Activated CD8-positive, alpha-beta memory T cell treated with anti-CD3 and anti-CD28 coated beads, Interleukin-2, amount 10 ng/mL, durations not matched to agents 7 days and 5 days (primary cell): ENCODE measurements around the gene HLA-G. TPM values are rescaled to one million over a fixed set of nuclear protein-coding genes. Genes with fewer than 3 reads are reported as not detected.
"Not testable (repeated sequence)": the region's sequence is repeated elsewhere in the genome, so short reads cannot be mapped to it uniquely, and the experiment has no call there.

Experiments
- ATAC-seq: fragments of 150-1000 bp; cut with Tn5 transposase; one replicate; pipeline ENCODE4 v1.10.0; 2021; ENCODE audit warnings: moderate library complexity
- CTCF ChIA-PET: fragments of 350-600 bp; sonication (Branson Sonifier 250); formaldehyde crosslinking; loops from one replicate; lab custom pipeline; 2021; ENCODE audit warnings: antibody characterized with exemption; lab: Charles Lee
- DNase-seq: peaks from one replicate; pipeline ENCODE4 v3.0.0-alpha.2; 2020
- H3K27ac Mint-ChIP-seq: one replicate; pipeline ENCODE4 v1.8.0; 2021; ENCODE audit warnings: mild to moderate bottlenecking, mixed read lengths
- H3K27me3 Mint-ChIP-seq: one replicate; pipeline ENCODE4 v1.8.0; 2021; ENCODE audit warnings: mixed read lengths
- H3K36me3 Mint-ChIP-seq: one replicate; pipeline ENCODE4 v1.8.0; 2021; ENCODE audit warnings: mild to moderate bottlenecking, mixed read lengths
- H3K4me1 Mint-ChIP-seq: one replicate; pipeline ENCODE4 v1.8.0; 2021; ENCODE audit warnings: mixed read lengths
- H3K4me3 Mint-ChIP-seq: one replicate; pipeline ENCODE4 v1.8.0; 2021; ENCODE audit warnings: mild to moderate bottlenecking, moderate library complexity, mixed read lengths
- H3K9me3 Mint-ChIP-seq: one replicate; pipeline ENCODE4 v1.8.0; 2022; ENCODE audit warnings: low read depth, mixed read lengths
- total RNA-seq, 2 experiments: library from RNA; stranded (reverse); gene quantifications; one replicate each; pipeline ENCODE4 v1.2.3, GENCODE V29; 2021

HLA-G gene
- under 1 TPM; 0.66 to 0.85 TPM for total RNA-seq

DNA sequence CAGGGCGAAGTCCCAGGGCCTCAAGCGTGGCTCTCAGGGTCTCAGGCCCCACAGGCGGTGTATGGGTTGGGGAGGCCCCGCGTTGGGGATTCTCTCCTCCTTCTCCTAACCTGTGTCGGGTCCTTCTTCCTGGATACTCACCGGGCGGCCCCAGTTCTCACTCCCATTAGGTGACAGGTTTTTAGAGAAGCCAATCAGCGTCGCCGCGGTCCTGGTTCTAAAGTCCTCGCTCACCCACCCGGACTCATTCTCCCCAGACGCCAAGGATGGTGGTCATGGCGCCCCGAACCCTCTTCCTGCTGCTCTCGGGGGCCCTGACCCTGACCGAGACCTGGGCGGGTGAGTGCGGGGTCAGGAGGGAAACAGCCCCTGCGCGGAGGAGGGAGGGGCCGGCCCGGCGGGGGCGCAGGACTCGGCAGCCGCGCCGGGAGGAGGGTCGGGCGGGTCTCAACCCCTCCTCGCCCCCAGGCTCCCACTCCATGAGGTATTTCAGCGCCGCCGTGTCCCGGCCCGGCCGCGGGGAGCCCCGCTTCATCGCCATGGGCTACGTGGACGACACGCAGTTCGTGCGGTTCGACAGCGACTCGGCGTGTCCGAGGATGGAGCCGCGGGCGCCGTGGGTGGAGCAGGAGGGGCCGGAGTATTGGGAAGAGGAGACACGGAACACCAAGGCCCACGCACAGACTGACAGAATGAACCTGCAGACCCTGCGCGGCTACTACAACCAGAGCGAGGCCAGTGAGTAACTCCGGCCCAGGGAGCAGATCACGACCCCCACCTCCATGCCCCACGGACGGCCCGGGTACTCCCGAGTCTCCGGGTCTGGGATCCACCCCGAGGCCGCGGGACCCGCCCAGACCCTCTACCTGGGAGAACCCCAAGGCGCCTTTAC lies at the start of gene HLA-G:
Gene HLA-G, plus strand, starts transcription at position 247 of the 892 bp plus-strand sequence. Its CDS starts 20 bp downstream, at position 267.
- no peak within 1 kb of the TSS for H3K4me3 Mint-ChIP-seq
- CTCF ChIA-PET: interaction anchor here (0.8 kb wide), 2 partner anchors 90 to 174 kb away, joined by 3 read pairs; no protein-coding TSS in a partner anchor
- peaks cover 11% of the 10 kb centered on the region for H3K4me1 Mint-ChIP-seq
- H3K9me3 Mint-ChIP-seq: no peaks in the 10 kb centered on the region
- no peak within 1 kb of the TSS for H3K27ac Mint-ChIP-seq
- DNase-seq (no peak), ATAC-seq (no peak)
- peaks cover 84% of the 10 kb centered on the region for H3K27me3 Mint-ChIP-seq
- no peaks in the 10 kb centered on the region for H3K36me3 Mint-ChIP-seq

DNA sequence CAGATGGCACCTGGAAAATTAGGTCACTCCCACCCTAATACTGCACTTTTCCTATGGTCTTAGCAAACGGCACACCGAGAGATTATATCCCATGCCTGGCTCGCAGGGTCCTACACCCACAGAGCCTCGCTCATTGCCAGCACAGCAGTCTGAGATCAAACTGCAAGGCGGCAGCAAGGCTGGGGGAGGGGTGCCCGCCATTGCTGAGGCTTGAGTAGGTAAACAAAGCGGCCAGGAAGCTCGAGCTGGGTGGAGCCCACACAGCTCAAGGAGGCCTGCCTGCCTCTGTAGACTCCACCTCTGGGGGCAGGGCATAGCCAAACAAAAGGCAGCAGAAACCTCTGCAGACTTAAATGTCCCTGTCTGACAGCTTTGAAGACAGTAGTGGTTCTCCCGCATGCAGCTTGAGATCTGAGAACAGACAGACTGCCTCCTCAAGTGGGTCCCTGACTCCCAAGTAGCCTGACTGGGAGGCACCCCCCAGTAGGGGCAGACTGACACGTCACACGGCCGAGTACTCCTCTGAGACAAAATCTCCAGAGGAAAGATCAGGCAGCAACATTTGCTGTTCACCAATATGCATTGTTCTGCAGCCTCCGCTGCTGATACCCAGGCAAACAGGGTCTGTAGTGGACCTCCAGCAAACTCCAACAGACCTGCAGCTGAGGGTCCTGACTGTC lies 47.5 kb upstream of the HLA-G start:
- H3K4me1 Mint-ChIP-seq, CTCF ChIA-PET, H3K4me3 Mint-ChIP-seq, H3K27ac Mint-ChIP-seq, ATAC-seq, DNase-seq, H3K36me3 Mint-ChIP-seq, H3K9me3 Mint-ChIP-seq: not testable (repeated sequence)
- H3K27me3 Mint-ChIP-seq: peaks cover 50% of the 10 kb centered on the region

DNA sequence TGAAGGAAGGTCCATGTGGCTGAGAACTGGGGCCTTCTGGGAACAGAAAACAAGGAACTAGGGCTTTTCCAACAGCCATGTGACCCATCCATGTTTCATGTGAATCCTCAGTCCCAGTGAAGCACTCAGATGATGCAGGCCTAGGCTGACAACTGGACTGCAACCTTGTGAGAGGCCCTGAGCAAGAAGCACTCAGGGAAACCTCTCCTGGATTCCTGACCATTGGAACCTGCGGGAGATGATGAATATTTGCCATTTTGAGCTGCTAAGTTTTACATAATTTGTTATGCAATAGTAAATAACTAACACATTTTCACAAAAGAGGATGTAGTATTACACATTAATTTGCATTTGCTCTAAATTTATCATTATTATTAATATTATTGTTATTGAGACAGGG lies 38.4 kb upstream of the HLA-G start:
- H3K4me3 Mint-ChIP-seq: no peak overlapping the region
- peaks cover 70% of the 10 kb centered on the region for H3K27me3 Mint-ChIP-seq
- peaks cover 10% of the 10 kb centered on the region for H3K9me3 Mint-ChIP-seq
- no peak for ATAC-seq
- H3K4me1 Mint-ChIP-seq: peaks cover 12% of the 10 kb centered on the region
- CTCF ChIA-PET: no interaction called here
- no peak overlapping the region for H3K27ac Mint-ChIP-seq
- peaks cover 3% of the 10 kb centered on the region for H3K36me3 Mint-ChIP-seq
- no peak for DNase-seq

DNA sequence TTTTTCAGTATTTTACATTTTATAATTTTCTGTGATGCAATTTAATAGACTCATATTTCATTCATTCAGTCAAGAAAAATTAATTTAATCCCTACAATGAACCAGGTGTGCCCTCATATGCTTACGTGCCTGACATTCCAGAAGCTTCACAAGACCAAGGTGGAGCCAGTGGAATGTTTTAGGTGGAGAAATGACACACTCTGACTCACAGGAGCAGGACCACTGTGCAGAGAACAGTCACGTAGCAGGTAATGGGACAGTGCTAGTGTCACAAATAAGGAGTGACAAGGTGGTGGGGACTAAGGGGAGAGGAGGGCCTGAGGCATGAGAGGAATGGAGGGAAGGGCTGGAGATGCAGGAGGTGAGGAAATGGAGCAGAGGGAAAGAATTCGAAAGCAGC lies 37.0 kb upstream of the HLA-G start:
- Mint-ChIP-seq H3K4me3 (no peak overlapping the region), H3K4me1 (peaks cover 12% of the 10 kb centered on the region), H3K27me3 (peaks cover 71% of the 10 kb centered on the region), H3K27ac (no peak overlapping the region), H3K9me3 (peaks cover 10% of the 10 kb centered on the region), H3K36me3 (peaks cover 3% of the 10 kb centered on the region)
- ATAC-seq (no peak), DNase-seq (no peak)
- CTCF ChIA-PET: no interaction called here

DNA sequence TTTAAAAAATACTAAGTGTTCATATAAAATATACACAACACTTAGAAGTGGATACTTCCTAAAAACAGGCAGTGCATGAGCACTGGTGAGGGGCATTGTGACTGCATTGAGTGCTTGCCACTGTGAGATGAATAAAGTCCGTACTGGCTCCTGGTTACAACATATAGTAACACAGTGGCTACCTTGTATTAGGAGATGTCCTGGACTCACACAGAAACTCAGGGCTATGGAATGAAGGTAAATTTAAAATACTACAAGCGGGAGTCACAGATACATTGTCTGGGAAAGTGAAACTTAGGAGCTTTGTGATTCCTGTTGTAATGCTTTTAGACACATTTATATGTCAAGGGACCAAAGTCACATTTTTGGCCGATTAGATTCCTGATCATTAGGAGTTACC lies 36.5 kb upstream of the HLA-G start:
- H3K9me3 Mint-ChIP-seq: peaks cover 10% of the 10 kb centered on the region
- CTCF ChIA-PET: interaction anchor here (0.9 to 1.1 kb wide), 2 partner anchors 56 to 138 kb away, joined by 3 to 4 read pairs; no protein-coding TSS in a partner anchor

DNA sequence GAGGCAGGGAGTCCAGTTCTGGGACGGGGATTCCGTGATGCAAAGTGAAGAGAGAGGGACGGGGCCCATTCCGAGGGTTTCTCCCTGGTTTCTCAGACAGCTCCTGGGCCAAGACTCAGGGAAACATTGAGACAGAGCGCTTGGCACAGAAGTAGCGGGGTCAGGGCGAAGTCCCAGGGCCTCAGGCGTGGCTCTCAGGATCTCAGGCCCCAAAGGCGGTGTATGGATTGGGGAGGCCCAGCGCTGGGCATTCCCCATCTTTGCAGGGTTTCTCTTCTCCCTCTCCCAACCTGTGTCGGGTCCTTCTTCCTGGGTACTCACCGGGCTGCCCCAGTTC lies 35.9 kb upstream of the HLA-G start:
- CTCF ChIA-PET: interaction anchor here (0.6 to 1.1 kb wide), 3 partner anchors 57 to 174 kb away, joined by 3 to 4 read pairs (median 3); no protein-coding TSS in a partner anchor

More for the DNA sequence above, 36.5 kb upstream of the HLA-G start:
- DNase-seq: no peak
- Mint-ChIP-seq H3K4me3 (peak overlapping the region; percentile 77), H3K4me1 (peaks cover 12% of the 10 kb centered on the region), H3K27me3 (peaks cover 71% of the 10 kb centered on the region), H3K27ac (peak overlapping the region; percentile 58), H3K36me3 (peaks cover 3% of the 10 kb centered on the region)
- no peak for ATAC-seq

DNA sequence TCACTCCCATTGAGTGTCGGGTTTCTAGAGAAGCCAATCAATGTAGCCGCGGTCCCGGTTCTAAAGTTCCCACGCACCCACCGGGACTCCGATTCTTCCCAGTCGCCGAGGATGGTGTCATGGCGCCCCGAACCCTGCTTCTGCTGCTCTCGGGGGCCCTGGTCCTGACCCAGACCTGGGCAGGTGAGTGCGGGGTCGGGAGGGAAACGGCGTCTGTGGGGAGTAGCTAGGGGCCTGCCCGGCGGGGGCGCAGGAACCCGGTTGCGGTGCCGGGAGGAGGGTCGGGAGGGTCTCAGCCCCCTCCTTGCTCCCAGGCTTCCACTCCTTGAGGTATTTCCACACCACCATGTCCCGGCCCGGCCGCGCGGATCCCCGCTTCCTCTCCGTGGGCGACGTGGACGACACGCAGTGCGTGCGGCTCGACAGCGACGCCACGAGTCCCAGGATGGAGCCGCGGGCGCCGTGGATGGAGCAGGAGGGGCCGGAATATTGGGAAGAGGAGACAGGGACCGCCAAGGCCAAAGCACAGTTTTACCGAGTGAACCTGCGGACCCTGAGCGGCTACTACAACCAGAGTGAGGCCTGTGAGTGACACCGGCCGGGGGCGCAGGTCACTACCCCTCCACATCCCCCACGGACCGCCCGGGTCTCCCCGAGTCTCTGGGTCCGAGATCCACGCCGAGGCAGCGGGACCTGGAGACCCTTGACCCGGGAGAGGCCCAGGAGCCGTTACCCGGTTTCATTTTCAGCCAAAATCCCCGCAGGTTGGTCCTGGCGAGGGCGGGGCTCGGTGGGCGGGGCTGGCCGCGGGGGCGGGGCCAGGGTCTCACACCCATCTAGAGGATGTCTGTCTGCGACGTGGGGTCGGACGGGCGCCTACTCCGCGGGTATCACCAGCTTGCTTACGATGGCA lies 35.2 kb upstream of the HLA-G start:
- H3K27ac Mint-ChIP-seq: peak overlapping the region; percentile 74
- H3K9me3 Mint-ChIP-seq: peaks cover 10% of the 10 kb centered on the region
- peaks cover 74% of the 10 kb centered on the region for H3K27me3 Mint-ChIP-seq
- H3K4me1 Mint-ChIP-seq: peaks cover 12% of the 10 kb centered on the region
- ATAC-seq: peak; percentile 93
- peak; percentile 82 for DNase-seq
- peaks cover 3% of the 10 kb centered on the region for H3K36me3 Mint-ChIP-seq
- H3K4me3 Mint-ChIP-seq: peak overlapping the region; percentile 77
- CTCF ChIA-PET: interaction anchor here (0.6 to 1.1 kb wide), 4 partner anchors 57 to 174 kb away, joined by 3 to 4 read pairs (median 3); no protein-coding TSS in a partner anchor

More for the DNA sequence above, 35.9 kb upstream of the HLA-G start:
- H3K9me3 Mint-ChIP-seq: peaks cover 10% of the 10 kb centered on the region
- H3K36me3 Mint-ChIP-seq: peaks cover 3% of the 10 kb centered on the region
- no peak overlapping the region for H3K27ac Mint-ChIP-seq
- ATAC-seq (no peak), DNase-seq (no peak)
- H3K4me3 Mint-ChIP-seq: peak overlapping the region; percentile 77
- peaks cover 12% of the 10 kb centered on the region for H3K4me1 Mint-ChIP-seq
- peaks cover 75% of the 10 kb centered on the region for H3K27me3 Mint-ChIP-seq

DNA sequence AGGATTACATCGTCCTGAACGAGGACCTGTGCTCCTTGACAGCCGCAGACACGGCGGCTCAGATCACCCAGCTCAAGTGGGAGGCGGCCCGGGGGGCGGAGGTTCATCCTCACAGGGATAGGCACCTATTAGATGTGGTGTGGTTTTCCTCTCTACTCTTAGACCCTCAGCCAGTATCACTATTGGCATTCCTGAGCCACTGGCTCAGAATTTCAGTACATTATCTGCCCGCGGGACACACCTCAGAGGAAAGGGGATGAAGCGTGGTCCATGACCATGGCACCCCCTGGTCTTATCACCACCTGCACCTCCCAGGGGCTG lies 34.6 kb upstream of the HLA-G start:
- no peak for ATAC-seq
- no peak for DNase-seq
- H3K27ac Mint-ChIP-seq: no peak overlapping the region
- peaks cover 9% of the 10 kb centered on the region for H3K9me3 Mint-ChIP-seq
- CTCF ChIA-PET: interaction anchor here (0.9 kb wide), 1 partner anchor 145 kb away, joined by 3 read pairs; no protein-coding TSS in a partner anchor
- H3K4me3 Mint-ChIP-seq: peak overlapping the region; percentile 77
- H3K27me3 Mint-ChIP-seq: peaks cover 72% of the 10 kb centered on the region
- peaks cover 2% of the 10 kb centered on the region for H3K36me3 Mint-ChIP-seq
- peaks cover 12% of the 10 kb centered on the region for H3K4me1 Mint-ChIP-seq

DNA sequence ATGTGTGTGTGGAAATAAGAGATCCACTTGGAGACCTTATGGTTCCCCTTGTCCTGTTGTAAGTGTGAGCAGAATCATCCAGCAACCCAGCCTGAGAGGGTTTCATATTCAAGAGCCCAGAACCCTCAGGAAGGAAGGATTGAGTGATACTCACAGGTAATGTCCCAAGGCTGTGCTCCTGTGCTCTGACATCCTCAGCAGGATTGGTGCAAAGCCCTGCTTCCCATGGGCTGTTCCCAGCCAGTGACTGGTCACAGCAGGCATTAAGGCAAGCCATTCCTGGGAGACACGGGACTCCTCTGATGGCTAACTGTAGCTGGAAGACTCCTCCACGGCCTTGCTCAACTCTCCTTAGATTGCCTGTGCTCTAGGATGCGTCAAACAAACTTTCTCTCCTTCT lies 33.8 kb upstream of the HLA-G start:
- Mint-ChIP-seq H3K9me3 (peaks cover 4% of the 10 kb centered on the region), H3K4me1 (peaks cover 12% of the 10 kb centered on the region), H3K36me3 (peaks cover 1% of the 10 kb centered on the region), H3K27me3 (peaks cover 75% of the 10 kb centered on the region), H3K4me3 (no peak overlapping the region), H3K27ac (no peak overlapping the region)
- DNase-seq: no peak
- CTCF ChIA-PET: interaction anchor here (0.7 to 1.3 kb wide), 4 partner anchors 11 to 56 kb away, joined by 3 read pairs; no protein-coding TSS in a partner anchor
- ATAC-seq: no peak

DNA sequence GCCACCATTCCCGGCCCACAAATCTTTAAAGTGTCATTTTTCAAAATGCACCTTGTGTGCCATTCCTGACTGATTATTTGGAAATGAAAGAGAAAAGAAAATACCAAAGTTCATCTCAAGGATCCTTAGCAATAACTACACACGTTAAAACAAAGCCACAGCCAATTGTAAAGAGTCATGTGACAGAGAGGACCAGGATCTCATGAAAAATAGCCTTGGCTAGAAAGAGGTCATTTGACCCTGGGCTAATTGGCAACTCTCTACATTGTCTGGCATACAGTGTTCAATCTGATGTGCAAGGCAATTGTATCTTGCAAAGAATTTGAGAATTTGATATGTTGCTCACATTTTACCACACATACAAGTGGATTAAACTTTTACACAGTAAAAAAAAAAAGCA lies 31.6 kb upstream of the HLA-G start:
- peaks cover 61% of the 10 kb centered on the region for H3K27me3 Mint-ChIP-seq
- no peak overlapping the region for H3K27ac Mint-ChIP-seq
- CTCF ChIA-PET: interaction anchor here (1.2 kb wide), 1 partner anchor 35 kb away, joined by 3 read pairs; no protein-coding TSS in a partner anchor
- peaks cover 1% of the 10 kb centered on the region for H3K36me3 Mint-ChIP-seq
- DNase-seq: no peak
- no peaks in the 10 kb centered on the region for H3K9me3 Mint-ChIP-seq
- H3K4me3 Mint-ChIP-seq: no peak overlapping the region
- peaks cover 12% of the 10 kb centered on the region for H3K4me1 Mint-ChIP-seq
- ATAC-seq: no peak

DNA sequence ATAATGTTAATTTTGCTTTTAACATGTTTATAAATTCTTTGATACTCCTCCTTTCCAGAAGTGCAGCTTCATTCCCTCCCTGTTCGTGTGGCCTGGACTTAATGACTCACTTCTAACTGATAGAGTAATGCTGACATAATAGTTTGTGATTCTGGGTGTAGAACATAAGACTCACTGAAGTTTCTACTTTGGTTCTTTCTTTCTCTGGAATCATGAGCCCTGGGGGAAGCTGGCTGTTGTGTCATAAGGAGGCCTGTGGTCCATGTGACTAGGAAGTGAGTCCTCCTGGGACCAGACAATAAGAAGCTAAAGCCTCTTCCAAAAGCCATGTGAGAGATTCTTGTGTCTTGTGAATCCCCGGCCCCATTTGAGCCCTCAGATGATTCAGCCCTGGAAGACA lies 30.5 kb upstream of the HLA-G start:
- ATAC-seq (no peak), DNase-seq (no peak)
- Mint-ChIP-seq H3K27ac (no peak overlapping the region), H3K36me3 (no peaks in the 10 kb centered on the region), H3K4me3 (no peak overlapping the region), H3K4me1 (peaks cover 7% of the 10 kb centered on the region), H3K27me3 (peaks cover 50% of the 10 kb centered on the region), H3K9me3 (no peaks in the 10 kb centered on the region)
- CTCF ChIA-PET: interaction anchor here (1.2 to 1.7 kb wide), 2 partner anchors 34 to 143 kb away, joined by 3 read pairs; no protein-coding TSS in a partner anchor

DNA sequence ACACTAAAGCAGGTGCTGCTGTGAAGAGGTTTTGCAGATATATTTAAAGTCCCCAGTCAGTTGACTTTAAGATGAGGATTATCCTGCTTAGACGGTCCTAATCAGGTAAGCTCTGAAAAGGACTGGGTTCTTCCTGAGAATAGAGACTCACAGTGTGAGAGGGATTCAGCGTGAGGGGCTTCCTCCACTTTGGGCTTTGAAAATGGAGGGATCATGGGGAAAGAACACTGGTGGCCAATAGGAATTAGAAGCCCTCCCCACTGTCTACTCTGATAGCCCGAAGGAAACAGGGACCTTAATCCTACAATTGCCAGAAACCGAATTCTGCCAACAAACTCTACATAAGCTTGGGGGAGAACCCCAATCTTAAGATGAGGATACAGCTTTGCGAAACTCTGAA lies 29.7 kb upstream of the HLA-G start:
- ATAC-seq (no peak), DNase-seq (no peak)
- Mint-ChIP-seq H3K27ac (no peak overlapping the region), H3K36me3 (no peaks in the 10 kb centered on the region), H3K27me3 (peaks cover 48% of the 10 kb centered on the region), H3K4me1 (peaks cover 5% of the 10 kb centered on the region), H3K4me3 (no peak overlapping the region), H3K9me3 (no peaks in the 10 kb centered on the region)
- CTCF ChIA-PET: interaction anchor here (1.7 kb wide), 1 partner anchor 144 kb away, joined by 3 read pairs; no protein-coding TSS in a partner anchor
